GM12878 (cell line): ENCODE results near the gene GSAP. TPM values are rescaled to one million over a fixed set of nuclear protein-coding genes. Genes with fewer than 3 reads are reported as not detected.

Experiments
- LARP7 ChIP-seq: fragments of 450-650 bp; IDR thresholded peaks from 2 replicates; pipeline ENCODE4 v1.6.1; 2017; ENCODE audit warnings: mild to moderate bottlenecking
- PAX8 ChIP-seq: fragments of 450-650 bp; IDR thresholded peaks from 2 replicates; pipeline ENCODE4 v1.6.1; 2017; ENCODE audit warnings: mild to moderate bottlenecking, moderate library complexity
- RAD21 ChIP-seq: IDR thresholded peaks from 2 replicates; pipeline ENCODE4 v1.6.1; 2011; ENCODE audit warnings: mild to moderate bottlenecking, low read depth, low read length, moderate library complexity; ENCODE audit not compliant: insufficient read depth
- SUZ12 ChIP-seq: fragments of 200-600 bp; sonication (generic); IDR thresholded peaks from one replicate; pipeline ENCODE4 v1.6.1; 2018; ENCODE audit warnings: antibody characterized with exemption, mild to moderate bottlenecking; ENCODE audit not compliant: unreplicated experiment
- YY1 ChIP-seq: IDR thresholded peaks from 2 replicates; pipeline ENCODE4 v1.6.1; 2011; ENCODE audit warnings: low read depth, mild to moderate bottlenecking, low read length
- ZNF274 ChIP-seq: IDR thresholded peaks from one replicate; pipeline ENCODE4 v1.8.0; 2011; ENCODE audit not compliant: insufficient read length, insufficient read depth
- ZNF384 ChIP-seq: IDR thresholded peaks from 2 replicates; pipeline ENCODE4 v1.6.1; 2012; ENCODE audit warnings: low read depth, mild to moderate bottlenecking, low read length, improper control_type of control experiment, borderline replicate concordance
- polyA plus RNA-seq, 11 experiments: library from polyadenylated mRNA; depleted of rRNA in 4 of 11; unstranded in 6 of 11; stranded (reverse) in 5 of 11; fragments of >200 nt; fragmentation: Nextera tagmentation in 4 of 11; fragmentation: Illumina TruSeq in 1 of 11; extraction: Ambion mirVana in 4 of 11; extraction: Trizol in 1 of 11; gene quantifications; 1 replicate in 1 of 11; 2 replicates in 10 of 11; pipeline versions ENCODE4 v1.2.1 to v1.2.3, GENCODE V29; 2011 to 2016; ENCODE audit warnings: inconsistent platforms in 2 of 11, missing spikeins in 2 of 11, low read depth in 1 of 11
- total RNA-seq, 4 experiments: library from RNA; depleted of rRNA in 3 of 4; stranded (reverse); fragments of >200 nt in 3 of 4; fragmentation: Illumina TruSeq in 1 of 4; extraction: Trizol in 1 of 4; gene quantifications; 2 replicates each; pipeline versions ENCODE4 v1.2.1 to v1.2.3, GENCODE V29; 2013 to 2021
- TF ChIP-seq, protein P1 (sequence below), 3 experiments: IDR thresholded peaks in 2 of 3; conservative IDR thresholded peaks in 1 of 3; 2 replicates each; pipeline ENCODE4 v1.5.1; 2011; ENCODE audit warnings: low read depth in 3 of 3, low read length in 3 of 3, mild to moderate bottlenecking in 3 of 3, control low read depth in 2 of 3, moderate library complexity in 2 of 3, inconsistent platforms in 1 of 3, mixed read lengths in 1 of 3; ENCODE audit not compliant: control insufficient read depth in 2 of 3, insufficient read depth in 1 of 3; ENCODE audit errors: extremely low read depth in 1 of 3
- TF ChIP-seq, protein P2 (sequence below): fragments of 450-650 bp; IDR thresholded peaks from 2 replicates; pipeline ENCODE4 v1.6.1; 2017; ENCODE audit warnings: mild to moderate bottlenecking
- TF ChIP-seq, protein P3 (sequence below): fragments of 450-650 bp; IDR thresholded peaks from 2 replicates; pipeline ENCODE4 v1.6.1; 2016; ENCODE audit warnings: mild to moderate bottlenecking, moderate library complexity, borderline replicate concordance

The GSAP gene
- total and polyA plus RNA-seq, 10 of the 15 experiments (the other 5 are each of a cell fraction or from before 2014, with no cell fraction given) = 6.6 to 38.1 (median 21.8) TPM

DNA sequence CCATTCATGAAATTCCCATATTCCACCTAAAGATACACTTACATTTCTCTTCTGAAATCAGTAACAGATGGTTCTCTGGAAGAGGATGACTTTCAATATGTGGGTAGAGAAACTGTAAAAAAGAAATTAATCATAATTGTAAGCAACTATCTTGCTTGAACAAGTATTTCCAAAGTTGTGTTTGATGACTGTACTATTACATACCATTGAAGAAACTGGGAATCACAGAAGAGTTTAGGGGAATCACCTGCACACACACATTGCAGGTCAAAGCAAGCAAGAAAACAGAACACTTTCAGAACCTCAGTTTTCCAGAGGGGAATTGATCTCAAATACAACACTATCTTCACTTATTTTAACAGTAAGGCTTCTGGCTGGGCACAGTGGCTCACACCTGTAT, 33.6 kb downstream of the GSAP start (continued):
- TF ChIP-seq, protein P1, sequence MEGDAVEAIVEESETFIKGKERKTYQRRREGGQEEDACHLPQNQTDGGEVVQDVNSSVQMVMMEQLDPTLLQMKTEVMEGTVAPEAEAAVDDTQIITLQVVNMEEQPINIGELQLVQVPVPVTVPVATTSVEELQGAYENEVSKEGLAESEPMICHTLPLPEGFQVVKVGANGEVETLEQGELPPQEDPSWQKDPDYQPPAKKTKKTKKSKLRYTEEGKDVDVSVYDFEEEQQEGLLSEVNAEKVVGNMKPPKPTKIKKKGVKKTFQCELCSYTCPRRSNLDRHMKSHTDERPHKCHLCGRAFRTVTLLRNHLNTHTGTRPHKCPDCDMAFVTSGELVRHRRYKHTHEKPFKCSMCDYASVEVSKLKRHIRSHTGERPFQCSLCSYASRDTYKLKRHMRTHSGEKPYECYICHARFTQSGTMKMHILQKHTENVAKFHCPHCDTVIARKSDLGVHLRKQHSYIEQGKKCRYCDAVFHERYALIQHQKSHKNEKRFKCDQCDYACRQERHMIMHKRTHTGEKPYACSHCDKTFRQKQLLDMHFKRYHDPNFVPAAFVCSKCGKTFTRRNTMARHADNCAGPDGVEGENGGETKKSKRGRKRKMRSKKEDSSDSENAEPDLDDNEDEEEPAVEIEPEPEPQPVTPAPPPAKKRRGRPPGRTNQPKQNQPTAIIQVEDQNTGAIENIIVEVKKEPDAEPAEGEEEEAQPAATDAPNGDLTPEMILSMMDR (IDR thresholded peaks at IDR 0.05 in 2 of 3, conservative IDR thresholded peaks at IDR 0.05 in 1 of 3; ENCODE audit: control insufficient read depth in 2 of 3, extremely low read depth in 1 of 3, insufficient read depth in 1 of 3, low read depth in 3 of 3, low read length in 3 of 3) = no peak
- TF ChIP-seq ZNF274 (no peak), ZNF384 (no peak), PAX8 (no peak), YY1 (no peak), RAD21 (no peak), SUZ12 (no peak), LARP7 (no peak)
- TF ChIP-seq, protein P2, sequence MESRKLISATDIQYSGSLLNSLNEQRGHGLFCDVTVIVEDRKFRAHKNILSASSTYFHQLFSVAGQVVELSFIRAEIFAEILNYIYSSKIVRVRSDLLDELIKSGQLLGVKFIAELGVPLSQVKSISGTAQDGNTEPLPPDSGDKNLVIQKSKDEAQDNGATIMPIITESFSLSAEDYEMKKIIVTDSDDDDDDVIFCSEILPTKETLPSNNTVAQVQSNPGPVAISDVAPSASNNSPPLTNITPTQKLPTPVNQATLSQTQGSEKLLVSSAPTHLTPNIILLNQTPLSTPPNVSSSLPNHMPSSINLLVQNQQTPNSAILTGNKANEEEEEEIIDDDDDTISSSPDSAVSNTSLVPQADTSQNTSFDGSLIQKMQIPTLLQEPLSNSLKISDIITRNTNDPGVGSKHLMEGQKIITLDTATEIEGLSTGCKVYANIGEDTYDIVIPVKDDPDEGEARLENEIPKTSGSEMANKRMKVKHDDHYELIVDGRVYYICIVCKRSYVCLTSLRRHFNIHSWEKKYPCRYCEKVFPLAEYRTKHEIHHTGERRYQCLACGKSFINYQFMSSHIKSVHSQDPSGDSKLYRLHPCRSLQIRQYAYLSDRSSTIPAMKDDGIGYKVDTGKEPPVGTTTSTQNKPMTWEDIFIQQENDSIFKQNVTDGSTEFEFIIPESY = no peak
- TF ChIP-seq, protein P3, sequence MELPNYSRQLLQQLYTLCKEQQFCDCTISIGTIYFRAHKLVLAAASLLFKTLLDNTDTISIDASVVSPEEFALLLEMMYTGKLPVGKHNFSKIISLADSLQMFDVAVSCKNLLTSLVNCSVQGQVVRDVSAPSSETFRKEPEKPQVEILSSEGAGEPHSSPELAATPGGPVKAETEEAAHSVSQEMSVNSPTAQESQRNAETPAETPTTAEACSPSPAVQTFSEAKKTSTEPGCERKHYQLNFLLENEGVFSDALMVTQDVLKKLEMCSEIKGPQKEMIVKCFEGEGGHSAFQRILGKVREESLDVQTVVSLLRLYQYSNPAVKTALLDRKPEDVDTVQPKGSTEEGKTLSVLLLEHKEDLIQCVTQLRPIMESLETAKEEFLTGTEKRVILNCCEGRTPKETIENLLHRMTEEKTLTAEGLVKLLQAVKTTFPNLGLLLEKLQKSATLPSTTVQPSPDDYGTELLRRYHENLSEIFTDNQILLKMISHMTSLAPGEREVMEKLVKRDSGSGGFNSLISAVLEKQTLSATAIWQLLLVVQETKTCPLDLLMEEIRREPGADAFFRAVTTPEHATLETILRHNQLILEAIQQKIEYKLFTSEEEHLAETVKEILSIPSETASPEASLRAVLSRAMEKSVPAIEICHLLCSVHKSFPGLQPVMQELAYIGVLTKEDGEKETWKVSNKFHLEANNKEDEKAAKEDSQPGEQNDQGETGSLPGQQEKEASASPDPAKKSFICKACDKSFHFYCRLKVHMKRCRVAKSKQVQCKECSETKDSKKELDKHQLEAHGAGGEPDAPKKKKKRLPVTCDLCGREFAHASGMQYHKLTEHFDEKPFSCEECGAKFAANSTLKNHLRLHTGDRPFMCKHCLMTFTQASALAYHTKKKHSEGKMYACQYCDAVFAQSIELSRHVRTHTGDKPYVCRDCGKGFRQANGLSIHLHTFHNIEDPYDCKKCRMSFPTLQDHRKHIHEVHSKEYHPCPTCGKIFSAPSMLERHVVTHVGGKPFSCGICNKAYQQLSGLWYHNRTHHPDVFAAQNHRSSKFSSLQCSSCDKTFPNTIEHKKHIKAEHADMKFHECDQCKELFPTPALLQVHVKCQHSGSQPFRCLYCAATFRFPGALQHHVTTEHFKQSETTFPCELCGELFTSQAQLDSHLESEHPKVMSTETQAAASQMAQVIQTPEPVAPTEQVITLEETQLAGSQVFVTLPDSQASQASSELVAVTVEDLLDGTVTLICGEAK = no peak
